DMS114 treated with DMSO at 0.1 percent for 48 hours (cell line): Measurements from ENCODE around the gene PRSS12.
"Not testable (repeated sequence)": the region's sequence is repeated elsewhere in the genome, so short reads cannot be mapped to it uniquely, and the experiment has no call there.

Source experiments
- DNase-seq: peaks from one replicate; lab custom pipeline; 2025; ENCODE audit not compliant: unreplicated experiment; lab: John Stamatoyannopoulos, UW

The PRSS12 gene

GRCh38 chr4:118352843-118353533, at the start of gene PRSS12:
Gene PRSS12 (minus strand): TSS chr4:118353003. CDS start chr4:118352720, 283 bp downstream.
- DNase-seq = no peak

DNA sequence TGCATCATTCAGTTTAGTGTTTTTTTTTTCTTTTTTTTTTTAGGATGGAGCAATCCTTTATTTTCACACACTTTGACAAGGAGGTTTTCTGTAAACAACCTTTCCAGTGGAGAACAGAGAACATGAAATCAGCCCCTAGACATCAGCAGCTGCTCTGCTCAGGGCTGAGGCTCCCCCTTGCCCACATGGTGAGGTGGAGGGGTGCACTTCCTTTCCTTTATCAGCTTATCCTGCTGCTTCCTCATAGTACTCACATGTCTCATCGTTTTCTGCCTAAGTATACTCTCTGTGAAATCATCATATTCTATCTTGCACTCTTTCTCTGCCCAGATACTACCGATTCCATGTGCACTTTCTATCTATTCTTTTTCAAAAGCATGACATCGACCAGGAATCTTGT, 47.6 kb upstream of the PRSS12 start:
- no peak for DNase-seq

DNA sequence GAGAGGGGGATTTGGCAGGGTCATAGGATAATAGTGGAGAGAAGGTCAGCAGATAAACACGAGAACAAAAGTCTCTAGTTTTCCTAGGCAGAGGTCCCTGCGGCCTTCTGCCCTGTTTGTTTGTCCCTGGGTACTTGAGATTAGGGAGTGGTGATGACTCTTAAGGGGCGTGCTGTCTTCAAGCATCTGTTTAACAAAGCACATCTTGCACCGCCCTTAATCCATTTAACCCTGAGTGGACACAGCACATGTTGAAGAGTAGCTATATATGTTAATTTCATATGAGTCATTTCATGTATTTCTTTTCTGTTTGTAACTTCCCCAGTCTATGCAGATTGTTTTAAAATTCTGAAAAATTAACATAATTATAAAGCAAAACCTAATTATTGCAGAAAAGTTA, 47.1 kb upstream of the PRSS12 start:
- not testable (repeated sequence) for DNase-seq

- no peak for DNase-seq
Measured at GRCh38 chr4:118398226-118399090, 45.7 kb upstream of the PRSS12 start.

DNA sequence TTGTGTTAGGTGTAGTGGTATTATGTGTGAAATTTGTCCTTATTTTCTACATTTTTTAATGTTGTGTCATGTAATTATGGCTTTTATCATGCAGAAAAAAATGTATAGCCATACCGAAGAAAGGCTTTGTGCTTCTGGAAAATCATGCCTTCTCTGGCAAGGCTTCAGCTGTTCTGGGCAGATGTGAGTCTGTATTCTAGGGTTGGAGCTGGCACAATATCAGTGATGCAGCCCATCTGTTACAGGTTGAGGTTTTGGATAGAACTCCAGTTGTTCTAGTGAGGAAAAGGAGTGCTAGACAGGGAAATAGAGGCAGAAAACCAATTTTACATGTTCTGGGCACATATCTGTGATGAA, 44.8 kb upstream of the PRSS12 start:
- no peak for DNase-seq

- DNase-seq = no peak
Measured at GRCh38 chr4:118396881-118397622, 44.2 kb upstream of the PRSS12 start.

- no peak for DNase-seq
Measured at GRCh38 chr4:118395057-118395644, 42.3 kb upstream of the PRSS12 start.

GRCh38 chr4:118392509-118392908, 39.7 kb upstream of the PRSS12 start:
- not testable (repeated sequence) for DNase-seq

GRCh38 chr4:118390121-118390520, 37.3 kb upstream of the PRSS12 start:
- DNase-seq = no peak

DNA sequence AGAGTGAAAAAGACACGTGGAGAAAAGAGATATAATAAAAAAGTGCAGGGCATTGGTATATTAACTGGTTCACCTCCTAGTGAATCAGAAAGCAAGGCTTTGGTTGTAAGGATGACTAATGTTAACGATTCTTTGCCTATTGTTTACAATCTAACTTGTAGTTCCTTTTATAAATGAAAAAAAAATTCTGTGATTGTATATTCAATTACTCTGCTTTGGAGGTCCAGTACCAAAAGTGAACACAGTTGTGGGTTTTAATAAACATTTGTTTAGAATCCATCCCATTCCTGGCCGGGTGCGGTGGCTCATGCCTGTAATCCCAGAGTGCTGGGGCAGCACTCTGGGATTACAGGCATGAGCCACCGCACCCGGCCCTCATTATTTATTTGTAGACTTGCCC, 36.9 kb upstream of the PRSS12 start:
- no peak for DNase-seq

DNA sequence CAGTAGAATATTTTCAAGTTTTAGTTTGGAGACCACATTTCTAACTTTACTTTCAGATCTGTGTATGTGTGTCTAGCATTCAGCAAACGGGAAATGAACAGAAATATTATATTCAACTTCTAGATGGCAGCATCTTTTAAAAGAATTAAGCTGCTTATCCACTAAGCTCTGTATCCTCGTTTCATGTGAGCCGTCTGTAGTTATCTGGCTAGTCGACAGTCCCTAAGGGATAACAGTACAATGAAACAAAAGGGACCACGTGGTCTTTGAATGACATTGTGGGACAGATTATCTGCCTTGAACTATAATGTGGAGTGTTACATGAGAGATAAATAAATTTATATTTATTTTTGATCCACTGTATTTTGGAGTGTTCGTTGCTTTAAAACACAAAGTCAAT, 35.8 kb upstream of the PRSS12 start:
- DNase-seq = no peak

GRCh38 chr4:118381902-118382301, 29.1 kb upstream of the PRSS12 start:
- DNase-seq = no peak

GRCh38 chr4:118373614-118374255, 20.9 kb upstream of the PRSS12 start:
- no peak for DNase-seq

GRCh38 chr4:118372251-118372650, 19.4 kb upstream of the PRSS12 start:
- DNase-seq = no peak

- DNase-seq = no peak
Measured at GRCh38 chr4:118369231-118369630, 16.4 kb upstream of the PRSS12 start.

DNA sequence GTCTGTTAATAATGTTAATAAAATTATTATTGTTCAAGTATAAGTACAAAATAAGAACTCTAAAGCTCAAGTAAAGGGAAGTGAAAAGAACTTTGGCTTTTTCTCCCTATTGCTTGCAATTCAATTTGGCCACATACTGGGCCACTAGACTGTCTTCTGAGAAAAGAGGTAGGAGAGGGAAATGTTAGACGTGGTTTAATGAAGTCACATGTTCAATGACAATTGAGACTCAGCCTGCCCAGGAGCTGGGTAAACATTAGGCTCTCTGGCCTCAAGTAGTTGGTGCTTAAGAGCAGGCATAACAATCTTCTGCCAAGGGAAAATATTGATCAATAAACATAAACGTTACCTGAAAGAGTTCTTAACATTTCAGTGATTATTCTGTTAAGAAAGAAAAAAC, 15.1 kb upstream of the PRSS12 start:
- DNase-seq = no peak

DNA sequence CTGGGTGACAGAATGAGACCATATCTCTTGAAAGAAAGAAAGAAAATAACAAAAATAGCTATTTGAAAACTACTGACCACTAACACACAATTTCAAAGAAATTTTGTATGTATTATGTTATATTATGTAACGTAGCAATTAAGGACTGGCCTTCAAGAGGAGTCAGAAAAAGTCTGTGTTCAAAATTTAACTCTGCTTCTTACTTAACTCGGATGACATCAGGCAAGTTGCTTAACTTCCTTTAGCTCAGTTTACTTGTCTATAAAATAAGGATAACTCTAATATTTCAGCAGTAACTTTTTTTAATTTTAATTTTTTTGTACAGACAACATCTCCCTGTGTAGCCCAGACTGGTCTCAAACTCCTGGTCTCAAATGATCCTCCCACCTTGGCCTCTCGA, 14.6 kb upstream of the PRSS12 start:
- DNase-seq = no peak

- no peak for DNase-seq
Measured at GRCh38 chr4:118363166-118363565, 10.4 kb upstream of the PRSS12 start.

DNA sequence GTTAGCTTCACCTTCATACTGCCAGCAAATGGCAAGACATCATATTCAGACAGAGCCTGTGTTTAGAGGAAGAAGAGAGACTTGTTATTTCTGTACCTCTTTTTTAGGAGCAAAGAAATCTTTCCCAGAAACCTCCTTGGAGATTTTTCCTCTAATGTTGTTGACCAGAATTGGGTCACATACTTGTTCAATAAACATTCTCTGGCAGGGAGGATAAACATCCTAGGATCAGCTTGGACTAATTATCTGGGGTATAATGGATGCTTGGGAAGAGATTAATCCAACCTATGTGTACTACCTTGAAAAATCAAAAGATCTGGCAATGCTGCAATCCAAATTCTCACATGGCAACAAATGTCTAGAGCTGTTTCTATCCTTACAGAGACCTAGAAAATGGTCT, 8.4 kb upstream of the PRSS12 start:
- DNase-seq = no peak

- no peak for DNase-seq
Measured at GRCh38 chr4:118360106-118360505, 7.3 kb upstream of the PRSS12 start.

GRCh38 chr4:118357601-118358000, 4.8 kb upstream of the PRSS12 start:
- DNase-seq = no peak
